SK-N-SH treated with all-trans-retinoic acid at 6 μM for 48 hours (cell line): Measurements from ENCODE around the gene GALNT12.

Source experiments
- ATAC-seq: fragments of 200-7000 bp; cut with Tn5 transposase; 3 replicates; pipeline ENCODE4 v1.9.1; 2020; ENCODE audit warnings: mild to moderate bottlenecking, moderate library complexity
- BACH2 ChIP-seq: fragments of 250-450 bp; sonication (Bioruptor Pico); IDR thresholded peaks from 2 replicates; pipeline ENCODE4 v1.9.0; 2021; ENCODE audit warnings: mild to moderate bottlenecking, borderline replicate concordance
- CREB5 ChIP-seq: fragments of 250-450 bp; sonication (Bioruptor Pico); IDR thresholded peaks from 2 replicates; pipeline ENCODE4 v1.5.1; 2020; ENCODE audit warnings: low read depth, mild to moderate bottlenecking, moderate library complexity
- CSDC2 ChIP-seq: fragments of 250-450 bp; sonication (Bioruptor Pico); IDR thresholded peaks from 2 replicates; pipeline ENCODE4 v1.5.0; 2020; ENCODE audit warnings: mild to moderate bottlenecking, moderate library complexity
- CSRNP3 ChIP-seq: fragments of 250-450 bp; sonication (Bioruptor Pico); IDR thresholded peaks from 2 replicates; pipeline ENCODE4 v1.5.1; 2021; ENCODE audit warnings: mild to moderate bottlenecking, moderate library complexity
- ESRRG ChIP-seq: fragments of 250-450 bp; sonication (Bioruptor Pico); IDR thresholded peaks from 2 replicates; pipeline ENCODE4 v1.6.1; 2021; ENCODE audit warnings: mild to moderate bottlenecking
- GLIS3 ChIP-seq: fragments of 250-450 bp; sonication (Bioruptor Pico); IDR thresholded peaks from 2 replicates; pipeline ENCODE4 v1.5.0; 2020; ENCODE audit warnings: mild to moderate bottlenecking, moderate library complexity
- ISL1 ChIP-seq: fragments of 250-450 bp; sonication (Bioruptor Pico); IDR thresholded peaks from 2 replicates; pipeline ENCODE4 v2.1.2; 2022; ENCODE audit warnings: mild to moderate bottlenecking, moderate library complexity
- OSR1 ChIP-seq: fragments of 250-450 bp; sonication (Bioruptor Pico); IDR thresholded peaks from 2 replicates; pipeline ENCODE4 v1.8.0; 2022; ENCODE audit warnings: moderate library complexity, mild to moderate bottlenecking, inconsistent platforms
- POU6F1 ChIP-seq: fragments of 250-450 bp; sonication (Bioruptor Pico); IDR thresholded peaks from 2 replicates; pipeline ENCODE4 v1.8.0; 2021; ENCODE audit warnings: low read depth, mild to moderate bottlenecking, moderate library complexity, borderline replicate concordance
- PPARA ChIP-seq: fragments of 250-450 bp; sonication (Bioruptor Pico); IDR thresholded peaks from 2 replicates; pipeline ENCODE4 v1.5.0; 2020; ENCODE audit warnings: mild to moderate bottlenecking, borderline replicate concordance
- RARB ChIP-seq: fragments of 250-450 bp; sonication (Bioruptor Pico); IDR thresholded peaks from 2 replicates; pipeline ENCODE4 v1.8.0; 2021; ENCODE audit warnings: mild to moderate bottlenecking, moderate library complexity
- SNAI2 ChIP-seq: fragments of 250-450 bp; sonication (Bioruptor Pico); IDR thresholded peaks from 2 replicates; pipeline ENCODE4 v1.5.0; 2020; ENCODE audit warnings: mild to moderate bottlenecking, moderate library complexity
- TCF4 ChIP-seq: fragments of 250-450 bp; sonication (Bioruptor Pico); IDR thresholded peaks from 2 replicates; pipeline ENCODE4 v1.8.0; 2021; ENCODE audit warnings: mild to moderate bottlenecking, moderate library complexity, borderline replicate concordance
- TOX ChIP-seq: fragments of 250-450 bp; sonication (Bioruptor Pico); IDR thresholded peaks from 2 replicates; pipeline ENCODE4 v1.8.0; 2021; ENCODE audit warnings: mild to moderate bottlenecking, moderate library complexity, borderline replicate concordance
- ZC3H10 ChIP-seq: fragments of 250-450 bp; sonication (Bioruptor Pico); IDR thresholded peaks from 2 replicates; pipeline ENCODE4 v1.5.1; 2021; ENCODE audit warnings: mild to moderate bottlenecking, moderate library complexity
- ZFP3 ChIP-seq: fragments of 250-450 bp; sonication (Bioruptor Pico); IDR thresholded peaks from 2 replicates; pipeline ENCODE4 v1.5.0; 2020; ENCODE audit warnings: mild to moderate bottlenecking, moderate library complexity
- ZFP30 ChIP-seq: fragments of 450-650 bp; formaldehyde crosslinking; IDR thresholded peaks from 2 replicates; pipeline ENCODE4 v1.5.0; 2022; ENCODE audit warnings: mild to moderate bottlenecking, moderate library complexity
- ZNF565 ChIP-seq: fragments of 450-650 bp; formaldehyde crosslinking; conservative IDR thresholded peaks from 2 replicates; pipeline ENCODE4 v1.5.0; 2020; ENCODE audit warnings: low read depth, mild to moderate bottlenecking, moderate library complexity
- ZNF70 ChIP-seq: fragments of 450-650 bp; formaldehyde crosslinking; IDR thresholded peaks from 2 replicates; pipeline ENCODE4 v1.5.0; 2020; ENCODE audit warnings: mild to moderate bottlenecking, moderate library complexity
- TF ChIP-seq, protein P1 (sequence below): fragments of 250-450 bp; sonication (Bioruptor Pico); IDR thresholded peaks from 2 replicates; pipeline ENCODE4 v1.5.0; 2020; ENCODE audit warnings: mild to moderate bottlenecking, moderate library complexity
- TF ChIP-seq, protein P2 (sequence below): fragments of 250-450 bp; sonication (Bioruptor Pico); IDR thresholded peaks from 2 replicates; pipeline ENCODE4 v1.8.0; 2020; ENCODE audit warnings: mild to moderate bottlenecking, moderate library complexity, borderline replicate concordance

Gene GALNT12

GRCh38 chr9:98830554-98830953 lies 23.1 kb downstream of the GALNT12 start:
- no peak for TF ChIP-seq OSR1 (CRISPR knock-in tag)
- TF ChIP-seq RARB (CRISPR knock-in tag) = no peak
- TF ChIP-seq BACH2 = no peak
- TF ChIP-seq TOX = no peak
- TF ChIP-seq ZC3H10 (CRISPR knock-in tag) = no peak
- TF ChIP-seq TCF4 (CRISPR knock-in tag) = no peak
- TF ChIP-seq, protein P1, sequence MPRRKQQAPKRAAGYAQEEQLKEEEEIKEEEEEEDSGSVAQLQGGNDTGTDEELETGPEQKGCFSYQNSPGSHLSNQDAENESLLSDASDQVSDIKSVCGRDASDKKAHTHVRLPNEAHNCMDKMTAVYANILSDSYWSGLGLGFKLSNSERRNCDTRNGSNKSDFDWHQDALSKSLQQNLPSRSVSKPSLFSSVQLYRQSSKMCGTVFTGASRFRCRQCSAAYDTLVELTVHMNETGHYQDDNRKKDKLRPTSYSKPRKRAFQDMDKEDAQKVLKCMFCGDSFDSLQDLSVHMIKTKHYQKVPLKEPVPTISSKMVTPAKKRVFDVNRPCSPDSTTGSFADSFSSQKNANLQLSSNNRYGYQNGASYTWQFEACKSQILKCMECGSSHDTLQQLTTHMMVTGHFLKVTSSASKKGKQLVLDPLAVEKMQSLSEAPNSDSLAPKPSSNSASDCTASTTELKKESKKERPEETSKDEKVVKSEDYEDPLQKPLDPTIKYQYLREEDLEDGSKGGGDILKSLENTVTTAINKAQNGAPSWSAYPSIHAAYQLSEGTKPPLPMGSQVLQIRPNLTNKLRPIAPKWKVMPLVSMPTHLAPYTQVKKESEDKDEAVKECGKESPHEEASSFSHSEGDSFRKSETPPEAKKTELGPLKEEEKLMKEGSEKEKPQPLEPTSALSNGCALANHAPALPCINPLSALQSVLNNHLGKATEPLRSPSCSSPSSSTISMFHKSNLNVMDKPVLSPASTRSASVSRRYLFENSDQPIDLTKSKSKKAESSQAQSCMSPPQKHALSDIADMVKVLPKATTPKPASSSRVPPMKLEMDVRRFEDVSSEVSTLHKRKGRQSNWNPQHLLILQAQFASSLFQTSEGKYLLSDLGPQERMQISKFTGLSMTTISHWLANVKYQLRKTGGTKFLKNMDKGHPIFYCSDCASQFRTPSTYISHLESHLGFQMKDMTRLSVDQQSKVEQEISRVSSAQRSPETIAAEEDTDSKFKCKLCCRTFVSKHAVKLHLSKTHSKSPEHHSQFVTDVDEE = no peak
- TF ChIP-seq ZFP3 (CRISPR knock-in tag) = no peak
- no peak for TF ChIP-seq CSDC2 (CRISPR knock-in tag)
- TF ChIP-seq ISL1 (CRISPR knock-in tag) = no peak
- no peak for TF ChIP-seq ESRRG (CRISPR knock-in tag)
- ATAC-seq = no peak

DNA sequence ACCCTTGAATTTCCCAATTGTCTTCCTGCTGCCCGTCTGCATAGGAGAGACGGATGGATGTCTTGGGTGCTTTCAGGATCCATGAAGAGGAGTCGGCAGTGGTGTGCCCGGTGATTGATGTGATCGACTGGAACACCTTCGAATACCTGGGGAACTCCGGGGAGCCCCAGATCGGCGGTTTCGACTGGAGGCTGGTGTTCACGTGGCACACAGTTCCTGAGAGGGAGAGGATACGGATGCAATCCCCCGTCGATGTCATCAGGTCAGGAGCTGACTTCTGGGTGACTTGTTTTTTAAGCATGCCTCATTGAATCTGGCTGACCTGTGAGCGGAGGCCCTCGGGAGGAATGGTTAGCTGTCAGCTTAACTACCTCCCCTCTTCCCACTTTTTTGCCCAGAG lies 24.2 kb downstream of the GALNT12 start:
- TF ChIP-seq, protein P1 = no peak
- no peak for TF ChIP-seq PPARA (CRISPR knock-in tag)
- TF ChIP-seq GLIS3 (CRISPR knock-in tag) = no peak
- TF ChIP-seq, protein P2, sequence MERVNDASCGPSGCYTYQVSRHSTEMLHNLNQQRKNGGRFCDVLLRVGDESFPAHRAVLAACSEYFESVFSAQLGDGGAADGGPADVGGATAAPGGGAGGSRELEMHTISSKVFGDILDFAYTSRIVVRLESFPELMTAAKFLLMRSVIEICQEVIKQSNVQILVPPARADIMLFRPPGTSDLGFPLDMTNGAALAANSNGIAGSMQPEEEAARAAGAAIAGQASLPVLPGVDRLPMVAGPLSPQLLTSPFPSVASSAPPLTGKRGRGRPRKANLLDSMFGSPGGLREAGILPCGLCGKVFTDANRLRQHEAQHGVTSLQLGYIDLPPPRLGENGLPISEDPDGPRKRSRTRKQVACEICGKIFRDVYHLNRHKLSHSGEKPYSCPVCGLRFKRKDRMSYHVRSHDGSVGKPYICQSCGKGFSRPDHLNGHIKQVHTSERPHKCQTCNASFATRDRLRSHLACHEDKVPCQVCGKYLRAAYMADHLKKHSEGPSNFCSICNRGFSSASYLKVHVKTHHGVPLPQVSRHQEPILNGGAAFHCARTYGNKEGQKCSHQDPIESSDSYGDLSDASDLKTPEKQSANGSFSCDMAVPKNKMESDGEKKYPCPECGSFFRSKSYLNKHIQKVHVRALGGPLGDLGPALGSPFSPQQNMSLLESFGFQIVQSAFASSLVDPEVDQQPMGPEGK = no peak
- TF ChIP-seq SNAI2 (CRISPR knock-in tag) = no peak
- TF ChIP-seq ISL1 (CRISPR knock-in tag) = no peak
- no peak for TF ChIP-seq ZC3H10 (CRISPR knock-in tag)
- no peak for TF ChIP-seq ZNF70 (CRISPR knock-in tag)
- TF ChIP-seq RARB (CRISPR knock-in tag) = no peak
- no peak for TF ChIP-seq OSR1 (CRISPR knock-in tag)
- no peak for TF ChIP-seq ESRRG (CRISPR knock-in tag)
- no peak for TF ChIP-seq BACH2
- TF ChIP-seq ZNF565 (CRISPR knock-in tag) = no peak
- no peak for ATAC-seq

GRCh38 chr9:98832768-98833089 lies 25.3 kb downstream of the GALNT12 start:
- no peak for ATAC-seq
- TF ChIP-seq CREB5 (no peak), POU6F1 (CRISPR knock-in tag) (no peak), OSR1 (CRISPR knock-in tag) (no peak), ZNF70 (CRISPR knock-in tag) (no peak), ZFP30 (CRISPR knock-in tag) (no peak), ZFP3 (CRISPR knock-in tag) (no peak), CSDC2 (CRISPR knock-in tag) (no peak), TCF4 (CRISPR knock-in tag) (no peak), CSRNP3 (CRISPR knock-in tag) (no peak), PPARA (CRISPR knock-in tag) (no peak)
- TF ChIP-seq, protein P2 = no peak
- TF ChIP-seq, protein P1 = no peak
